Measurements from ENCODE around the gene ARHGAP15.

GRCh38 chr2:143356736-143357446, 227.7 kb downstream of the ARHGAP15 start:
- TF ChIP-seq POLR2A (IDR thresholded peaks at IDR 0.05) (no peak), POLR2AphosphoS5 (IDR thresholded peaks at IDR 0.05) (no peak), EP300 (IDR thresholded peaks at IDR 0.05) (no peak)
- TF ChIP-seq, protein P1, sequence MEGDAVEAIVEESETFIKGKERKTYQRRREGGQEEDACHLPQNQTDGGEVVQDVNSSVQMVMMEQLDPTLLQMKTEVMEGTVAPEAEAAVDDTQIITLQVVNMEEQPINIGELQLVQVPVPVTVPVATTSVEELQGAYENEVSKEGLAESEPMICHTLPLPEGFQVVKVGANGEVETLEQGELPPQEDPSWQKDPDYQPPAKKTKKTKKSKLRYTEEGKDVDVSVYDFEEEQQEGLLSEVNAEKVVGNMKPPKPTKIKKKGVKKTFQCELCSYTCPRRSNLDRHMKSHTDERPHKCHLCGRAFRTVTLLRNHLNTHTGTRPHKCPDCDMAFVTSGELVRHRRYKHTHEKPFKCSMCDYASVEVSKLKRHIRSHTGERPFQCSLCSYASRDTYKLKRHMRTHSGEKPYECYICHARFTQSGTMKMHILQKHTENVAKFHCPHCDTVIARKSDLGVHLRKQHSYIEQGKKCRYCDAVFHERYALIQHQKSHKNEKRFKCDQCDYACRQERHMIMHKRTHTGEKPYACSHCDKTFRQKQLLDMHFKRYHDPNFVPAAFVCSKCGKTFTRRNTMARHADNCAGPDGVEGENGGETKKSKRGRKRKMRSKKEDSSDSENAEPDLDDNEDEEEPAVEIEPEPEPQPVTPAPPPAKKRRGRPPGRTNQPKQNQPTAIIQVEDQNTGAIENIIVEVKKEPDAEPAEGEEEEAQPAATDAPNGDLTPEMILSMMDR (IDR thresholded peaks at IDR 0.05), result no peak

All from suprapubic skin (tissue), 4 donors.